GM18951 (cell line): ENCODE measurements around the gene GNPNAT1.

ENCODE experiments used
- POLR2A ChIP-seq: IDR thresholded peaks from 4 replicates; pipeline ENCODE4 v1.6.1; 2011; ENCODE audit warnings: mild to moderate bottlenecking; ENCODE audit not compliant: insufficient read length, insufficient read depth; ENCODE audit errors: extremely low read depth
- in situ Hi-C: fragments of 300-500 bp; cut with MboI; formaldehyde crosslinking; loops from one replicate; pipeline ENCODE4 v1.12.0; 2022; ENCODE audit warnings: low sequenced_read_pairs, mixed read lengths, inconsistent platforms; ENCODE audit not compliant: unreplicated experiment

The GNPNAT1 gene

GRCh38 chr14:52808101-52808500 lies 16.7 kb upstream of the GNPNAT1 start:
- in situ Hi-C loops, result no loop called here

GRCh38 chr14:52806115-52806514 lies 14.7 kb upstream of the GNPNAT1 start:
- in situ Hi-C loops, result no loop called here
- TF ChIP-seq POLR2A, result no peak

More at GRCh38 chr14:52808101-52808500, 16.7 kb upstream of the GNPNAT1 start:
- no peak for TF ChIP-seq POLR2A

GRCh38 chr14:52802597-52802996 lies 11.2 kb upstream of the GNPNAT1 start:
- in situ Hi-C loops, result no loop called here

GRCh38 chr14:52801014-52801712 lies 9.8 kb upstream of the GNPNAT1 start:
- in situ Hi-C loops, result no loop called here
- TF ChIP-seq POLR2A, result no peak

More at GRCh38 chr14:52802597-52802996, 11.2 kb upstream of the GNPNAT1 start:
- TF ChIP-seq POLR2A, result no peak

GRCh38 chr14:52798826-52799225 lies 7.4 kb upstream of the GNPNAT1 start:
- in situ Hi-C loops, result no loop called here

GRCh38 chr14:52797653-52798052 lies 6.2 kb upstream of the GNPNAT1 start:
- in situ Hi-C loops, result no loop called here
- no peak for TF ChIP-seq POLR2A

More at GRCh38 chr14:52798826-52799225, 7.4 kb upstream of the GNPNAT1 start:
- TF ChIP-seq POLR2A, result no peak

GRCh38 chr14:52793061-52793460 lies 1.7 kb upstream of the GNPNAT1 start:
- TF ChIP-seq POLR2A, result no peak
- in situ Hi-C loops, result no loop called here

GRCh38 chr14:52792097-52792415 lies 649 bp upstream of the GNPNAT1 start:
- no peak for TF ChIP-seq POLR2A
- in situ Hi-C loops, result no loop called here

GRCh38 chr14:52790756-52791222 lies 618 bp downstream of the GNPNAT1 start:
- no peak for TF ChIP-seq POLR2A
- in situ Hi-C loops, result no loop called here

- no peak for TF ChIP-seq POLR2A
- in situ Hi-C loops, result no loop called here
Measured at GRCh38 chr14:52790011-52790755, 1.2 kb downstream of the GNPNAT1 start.

- in situ Hi-C loops, result no loop called here
- TF ChIP-seq POLR2A, result no peak
Measured at GRCh38 chr14:52789118-52789517, 2.3 kb downstream of the GNPNAT1 start.

GRCh38 chr14:52786887-52787286 lies 4.5 kb downstream of the GNPNAT1 start:
- TF ChIP-seq POLR2A, result no peak
- in situ Hi-C loops, result no loop called here

GRCh38 chr14:52783206-52783605 lies 8.2 kb downstream of the GNPNAT1 start:
- in situ Hi-C loops, result no loop called here
- no peak for TF ChIP-seq POLR2A

- TF ChIP-seq POLR2A, result no peak
- in situ Hi-C loops, result no loop called here
Measured at GRCh38 chr14:52781629-52782028, 9.8 kb downstream of the GNPNAT1 start.
